DND-41 (cell line): Measurements from ENCODE around the gene LNX1.

Experiments used
- ATAC-seq: fragments of 200-7000 bp; cut with Tn5 transposase; 3 replicates; pipeline ENCODE4 v1.9.1; 2021; ENCODE audit warnings: low read depth; ENCODE audit not compliant: insufficient read depth
- DNase-seq: peaks from one replicate; pipeline ENCODE4 v3.0.0-alpha.2; 2020
- H2AFZ ChIP-seq: 2 replicates; pipeline ENCODE4 v1.6.0; 2012; ENCODE audit warnings: low read depth, low read length
- H3K27ac ChIP-seq: 2 replicates; pipeline ENCODE4 v1.5.1; 2012; ENCODE audit warnings: low read length, inconsistent platforms
- H3K27me3 ChIP-seq: fragments of 200-600 bp; sonication (generic); 2 replicates; pipeline ENCODE4 v1.6.0; 2012; ENCODE audit warnings: low read length, mild to moderate bottlenecking, inconsistent platforms; ENCODE audit not compliant: insufficient read depth, poor library complexity
- H3K36me3 ChIP-seq: 2 replicates; pipeline ENCODE4 v1.5.1; 2012; ENCODE audit warnings: low read length, inconsistent platforms; ENCODE audit not compliant: insufficient read depth
- H3K4me1 ChIP-seq: 2 replicates; pipeline ENCODE4 v1.5.1; 2012; ENCODE audit warnings: mild to moderate bottlenecking, low read length; ENCODE audit not compliant: insufficient read depth
- H3K4me2 ChIP-seq: 2 replicates; pipeline ENCODE4 v1.6.0; 2012; ENCODE audit warnings: mild to moderate bottlenecking, moderate library complexity, low read length, inconsistent platforms; ENCODE audit not compliant: insufficient read depth
- H3K4me3 ChIP-seq, 2 experiments: fragments of 200-600 bp in 1 of 2; shearing (Covaris generic) in 1 of 2; 2 replicates each; pipeline ENCODE4 v1.5.1; 2012 to 2016; ENCODE audit warnings: inconsistent platforms in 2 of 2, low read length in 2 of 2, mild to moderate bottlenecking in 2 of 2, low read depth in 1 of 2, moderate library complexity in 1 of 2
- H3K79me2 ChIP-seq: 2 replicates; pipeline ENCODE4 v1.6.0; 2012; ENCODE audit warnings: low read length, inconsistent platforms; ENCODE audit not compliant: insufficient read depth
- H3K9ac ChIP-seq: 2 replicates; pipeline ENCODE4 v1.6.0; 2012; ENCODE audit warnings: low read depth, mild to moderate bottlenecking, inconsistent platforms, low read length, moderate library complexity
- H3K9me3 ChIP-seq: 2 replicates; pipeline ENCODE4 v1.5.1; 2012; ENCODE audit warnings: low read length, moderate library complexity, mild to moderate bottlenecking, inconsistent platforms; ENCODE audit not compliant: insufficient read depth, severe bottlenecking
- H4K20me1 ChIP-seq: 2 replicates; pipeline ENCODE4 v1.6.0; 2012; ENCODE audit warnings: low read length; ENCODE audit not compliant: insufficient read depth
- CTCF ChIP-seq: IDR thresholded peaks from 2 replicates; pipeline ENCODE4 v1.5.1; 2012; ENCODE audit warnings: borderline replicate concordance, low read length, moderate library complexity, mild to moderate bottlenecking; ENCODE audit not compliant: poor library complexity, severe bottlenecking; ENCODE audit errors: extremely low read depth
- EZH2 ChIP-seq: IDR thresholded peaks from 3 replicates; pipeline ENCODE4 v1.6.1; 2012; ENCODE audit warnings: borderline replicate concordance, low read depth, mild to moderate bottlenecking, moderate library complexity, low read length, inconsistent platforms; ENCODE audit not compliant: severe bottlenecking

LNX1 gene

GRCh38 chr4:53591372-53591892, at the start of gene LNX1:
TSS of gene LNX1 (minus strand) at chr4:53591486. CDS start at chr4:53574002, 17,484 bp downstream.
- Histone ChIP-seq H3K79me2 (no peaks in the 10 kb centered on the region), H3K4me2 (no peak within 1 kb of the TSS), H3K27me3 (no peaks in the 10 kb centered on the region), H3K4me3 (no peak within 1 kb of the TSS), H3K36me3 (no peaks in the 10 kb centered on the region), H2AFZ (no peak within 1 kb of the TSS), H3K9ac (no peak within 1 kb of the TSS), H4K20me1 (no peaks in the 10 kb centered on the region), H3K9me3 (no peaks in the 10 kb centered on the region), H3K27ac (no peak within 1 kb of the TSS), H3K4me1 (no peaks in the 10 kb centered on the region)
- DNase-seq = no peak
- TF ChIP-seq CTCF = no peak
- TF ChIP-seq EZH2 = no peak
- ATAC-seq = no peak

GRCh38 chr4:53640576-53641453, 49.5 kb upstream of the LNX1 start:
- no peak overlapping the region for H3K4me3 ChIP-seq
- no peak for DNase-seq
- H3K9me3 ChIP-seq = no peaks in the 10 kb centered on the region
- H3K27me3 ChIP-seq = peaks cover 2% of the 10 kb centered on the region
- H3K36me3 ChIP-seq = no peaks in the 10 kb centered on the region
- H3K4me2 ChIP-seq = no peak overlapping the region
- H3K4me1 ChIP-seq = no peaks in the 10 kb centered on the region
- H3K27ac ChIP-seq = no peak overlapping the region
- no peak for ATAC-seq
- no peaks in the 10 kb centered on the region for H4K20me1 ChIP-seq
- TF ChIP-seq CTCF (no peak), EZH2 (no peak)
- no peak overlapping the region for H2AFZ ChIP-seq
- H3K9ac ChIP-seq = no peak overlapping the region
- H3K79me2 ChIP-seq = no peaks in the 10 kb centered on the region

GRCh38 chr4:53638919-53639318, 47.6 kb upstream of the LNX1 start:
- Histone ChIP-seq H3K4me1 (no peaks in the 10 kb centered on the region), H3K27me3 (peaks cover 2% of the 10 kb centered on the region), H3K9ac (no peak overlapping the region), H3K9me3 (no peaks in the 10 kb centered on the region), H3K27ac (no peak overlapping the region), H3K36me3 (no peaks in the 10 kb centered on the region), H3K79me2 (no peaks in the 10 kb centered on the region), H2AFZ (no peak overlapping the region), H4K20me1 (no peaks in the 10 kb centered on the region), H3K4me2 (no peak overlapping the region), H3K4me3 (no peak overlapping the region)
- no peak for DNase-seq
- TF ChIP-seq EZH2 (no peak), CTCF (no peak)
- ATAC-seq = no peak
